ENCODE results near the gene SERPINB6. TPM values are rescaled to one million over a fixed set of nuclear protein-coding genes. Genes with fewer than 3 reads are reported as not detected.
"Not testable (repeated sequence)": the region's sequence is repeated elsewhere in the genome, so short reads cannot be mapped to it uniquely, and the experiment has no call there.

Gene SERPINB6
- total RNA-seq, 2 experiments from 2014 or later, result 36.2 to 41.3 TPM

- POLR2A ChIA-PET, result no interaction called here
- Mint-ChIP-seq H3K4me1 (peaks cover 34% of the 10 kb centered on the region), H3K27me3 (no peaks in the 10 kb centered on the region), H3K4me3 (no peak overlapping the region), H3K36me3 (ENCODE audit: low read depth) (peaks cover 14% of the 10 kb centered on the region), H3K9me3 (ENCODE audit: low read depth) (peaks cover 5% of the 10 kb centered on the region), H3K27ac (peak overlapping the region; percentile 18)
- no peak for DNase-seq
- ATAC-seq, result no peak
- CTCF ChIA-PET, result interaction anchor here (5.5 kb wide), 1 partner anchor 7 kb away, joined by 56 read pairs; no protein-coding TSS in a partner anchor
- intact Hi-C loops (cut with DNase I, micrococcal nuclease), result no loop called here
Observed at GRCh38 chr6:2945153-2945452, 26.3 kb downstream of the SERPINB6 start.

GRCh38 chr6:2944405-2945152 lies 26.8 kb downstream of the SERPINB6 start:
- intact Hi-C loops (cut with DNase I, micrococcal nuclease), result loop anchor here in 1 of 2 experiments (5.0 kb wide), 1 partner anchor 123 kb away; the partner anchor contains the start of gene RIPK1
- peaks cover 16% of the 10 kb centered on the region for H3K36me3 Mint-ChIP-seq (ENCODE audit: low read depth)
- H3K4me1 Mint-ChIP-seq, result peaks cover 38% of the 10 kb centered on the region
- ChIA-PET POLR2A (no interaction called here), CTCF (interaction anchor here (0.6 to 5.5 kb wide), 6 partner anchors 7 to 119 kb away, joined by 3 to 56 read pairs (median 6); no protein-coding TSS in a partner anchor)
- peaks cover 7% of the 10 kb centered on the region for H3K9me3 Mint-ChIP-seq (ENCODE audit: low read depth)
- H3K4me3 Mint-ChIP-seq, result no peak overlapping the region
- H3K27ac Mint-ChIP-seq, result no peak overlapping the region
- DNase-seq (no peak), ATAC-seq (no peak)
- no peaks in the 10 kb centered on the region for H3K27me3 Mint-ChIP-seq

GRCh38 chr6:2943564-2943955 lies 27.8 kb downstream of the SERPINB6 start:
- CTCF ChIA-PET, result interaction anchor here (0.6 to 5.5 kb wide), 10 partner anchors 8 to 152 kb away, joined by 3 to 56 read pairs (median 5); no protein-coding TSS in a partner anchor
- Mint-ChIP-seq H3K4me3 (peak overlapping the region; percentile 44), H3K27me3 (no peaks in the 10 kb centered on the region), H3K9me3 (ENCODE audit: low read depth) (peaks cover 9% of the 10 kb centered on the region), H3K36me3 (ENCODE audit: low read depth) (peaks cover 22% of the 10 kb centered on the region), H3K4me1 (peaks cover 45% of the 10 kb centered on the region), H3K27ac (peak overlapping the region; percentile 80)
- no peak for ATAC-seq
- DNase-seq, result no peak
- POLR2A ChIA-PET, result no interaction called here
- intact Hi-C loops (cut with DNase I, micrococcal nuclease), result loop anchor here in 1 of 2 experiments (5.0 kb wide), 1 partner anchor 124 kb away; the partner anchor contains the start of gene RIPK1

GRCh38 chr6:2942914-2943563 lies 28.3 kb downstream of the SERPINB6 start:
- DNase-seq (peak; percentile 20), ATAC-seq (no peak)
- H3K9me3 Mint-ChIP-seq (ENCODE audit: low read depth), result peaks cover 13% of the 10 kb centered on the region
- no peaks in the 10 kb centered on the region for H3K27me3 Mint-ChIP-seq
- intact Hi-C loops (cut with DNase I, micrococcal nuclease), result loop anchor here in 1 of 2 experiments (5.0 kb wide), 1 partner anchor 124 kb away; the partner anchor contains the start of gene RIPK1
- peak overlapping the region; percentile 44 for H3K4me3 Mint-ChIP-seq
- ChIA-PET CTCF (interaction anchor here (0.7 to 5.5 kb wide), 7 partner anchors 9 to 152 kb away, joined by 4 to 56 read pairs (median 6); no protein-coding TSS in a partner anchor), POLR2A (interaction anchor here (1.0 kb wide), 1 partner anchor 101 kb away, joined by 3 read pairs; the partner anchor contains the start of gene SERPINB1)
- H3K36me3 Mint-ChIP-seq (ENCODE audit: low read depth), result peaks cover 27% of the 10 kb centered on the region
- peak overlapping the region; percentile 80 for H3K27ac Mint-ChIP-seq
- H3K4me1 Mint-ChIP-seq, result peaks cover 51% of the 10 kb centered on the region

GRCh38 chr6:2942116-2942515 lies 29.3 kb downstream of the SERPINB6 start:
- intact Hi-C loops (cut with DNase I, micrococcal nuclease), result loop anchor here in 1 of 2 experiments (5.0 kb wide), 1 partner anchor 125 kb away; the partner anchor contains the start of gene RIPK1
- not testable (repeated sequence) for H3K27me3 Mint-ChIP-seq, H3K27ac Mint-ChIP-seq, ATAC-seq, H3K4me3 Mint-ChIP-seq, DNase-seq
- H3K4me1 Mint-ChIP-seq, result peaks cover 55% of the 10 kb centered on the region
- H3K36me3 Mint-ChIP-seq (ENCODE audit: low read depth), result peaks cover 32% of the 10 kb centered on the region
- POLR2A ChIA-PET, result interaction anchor here (0.7 to 2.3 kb wide), 3 partner anchors 48 to 149 kb away, joined by 3 to 22 read pairs (median 5); partner anchors contain the start of gene SERPINB1
- CTCF ChIA-PET, result interaction anchor here (0.6 to 5.5 kb wide), 6 partner anchors 9 to 96 kb away, joined by 4 to 56 read pairs (median 11); no protein-coding TSS in a partner anchor
- peaks cover 16% of the 10 kb centered on the region for H3K9me3 Mint-ChIP-seq (ENCODE audit: low read depth)

- Mint-ChIP-seq H3K27me3 (no peaks in the 10 kb centered on the region), H3K36me3 (ENCODE audit: low read depth) (peaks cover 38% of the 10 kb centered on the region), H3K27ac (peak overlapping the region; percentile 83), H3K4me3 (no peak overlapping the region), H3K4me1 (peaks cover 65% of the 10 kb centered on the region), H3K9me3 (ENCODE audit: low read depth) (peaks cover 25% of the 10 kb centered on the region)
- DNase-seq (peak; percentile 53), ATAC-seq (no peak)
- POLR2A ChIA-PET, result interaction anchor here (0.6 to 2.3 kb wide), 26 partner anchors 26 to 175 kb away, joined by 3 to 26 read pairs (median 5); partner anchors contain the start of genes NQO2, SERPINB1 and WRNIP1
- CTCF ChIA-PET, result interaction anchor here (0.6 to 5.5 kb wide), 9 partner anchors 10 to 121 kb away, joined by 3 to 56 read pairs (median 12); partner anchors contain the start of gene SERPINB1
- intact Hi-C loops (cut with DNase I, micrococcal nuclease), result loop anchor here (1.0 to 5.0 kb wide), 12 partner anchors 35 to 268 kb away; partner anchors contain the start of genes RIPK1 (in 2 of the 2) and WRNIP1 (in 1 of the 2)
Observed at GRCh38 chr6:2940851-2941250, 30.5 kb downstream of the SERPINB6 start.

GRCh38 chr6:2940010-2940850 lies 31.1 kb downstream of the SERPINB6 start:
- ChIA-PET CTCF (interaction anchor here (0.6 to 5.5 kb wide), 13 partner anchors 9 to 121 kb away, joined by 3 to 56 read pairs (median 5); partner anchors contain the start of gene SERPINB1), POLR2A (interaction anchor here (0.6 to 2.3 kb wide), 27 partner anchors 13 to 1329 kb away, joined by 3 to 26 read pairs (median 5); partner anchors contain the start of genes NQO2, SERPINB1 and WRNIP1)
- Mint-ChIP-seq H3K27ac (peak overlapping the region; percentile 94), H3K4me3 (peak overlapping the region; percentile 50), H3K4me1 (peaks cover 67% of the 10 kb centered on the region), H3K9me3 (ENCODE audit: low read depth) (peaks cover 27% of the 10 kb centered on the region), H3K36me3 (ENCODE audit: low read depth) (peaks cover 38% of the 10 kb centered on the region), H3K27me3 (no peaks in the 10 kb centered on the region)
- ATAC-seq (peak; percentile 84), DNase-seq (peak; percentile 92)
- intact Hi-C loops (cut with DNase I, micrococcal nuclease), result loop anchor here (1.0 to 5.0 kb wide), 12 partner anchors 36 to 269 kb away; partner anchors contain the start of genes RIPK1 (in 2 of the 2) and WRNIP1 (in 1 of the 2)

- Mint-ChIP-seq H3K9me3 (ENCODE audit: low read depth) (peaks cover 27% of the 10 kb centered on the region), H3K4me1 (peaks cover 67% of the 10 kb centered on the region), H3K27me3 (no peaks in the 10 kb centered on the region), H3K27ac (peak overlapping the region; percentile 94), H3K4me3 (no peak overlapping the region), H3K36me3 (ENCODE audit: low read depth) (peaks cover 38% of the 10 kb centered on the region)
- no peak for ATAC-seq
- CTCF ChIA-PET, result interaction anchor here (0.6 to 5.5 kb wide), 12 partner anchors 8 to 163 kb away, joined by 3 to 56 read pairs (median 8); partner anchors contain the start of gene SERPINB1
- DNase-seq, result no peak
- POLR2A ChIA-PET, result interaction anchor here (0.6 to 2.3 kb wide), 19 partner anchors 13 to 1328 kb away, joined by 3 to 26 read pairs (median 6); partner anchors contain the start of genes SERPINB1 and WRNIP1
- intact Hi-C loops (cut with DNase I, micrococcal nuclease), result loop anchor here (1.0 to 5.0 kb wide), 12 partner anchors 37 to 270 kb away; partner anchors contain the start of genes RIPK1 (in 2 of the 2) and WRNIP1 (in 1 of the 2)
Observed at GRCh38 chr6:2939315-2940009, 31.9 kb downstream of the SERPINB6 start.

- CTCF ChIA-PET, result interaction anchor here (0.6 to 2.8 kb wide), 4 partner anchors 77 to 162 kb away, joined by 3 to 16 read pairs (median 3); no protein-coding TSS in a partner anchor
- Mint-ChIP-seq H3K4me3 (peak overlapping the region; percentile 19), H3K27ac (peak overlapping the region; percentile 85), H3K9me3 (ENCODE audit: low read depth) (peaks cover 27% of the 10 kb centered on the region), H3K4me1 (peaks cover 69% of the 10 kb centered on the region), H3K36me3 (ENCODE audit: low read depth) (peaks cover 38% of the 10 kb centered on the region), H3K27me3 (no peaks in the 10 kb centered on the region)
- no peak for DNase-seq
- POLR2A ChIA-PET, result interaction anchor here (0.6 kb wide), 1 partner anchor 146 kb away, joined by 3 read pairs; no protein-coding TSS in a partner anchor
- intact Hi-C loops (cut with DNase I, micrococcal nuclease), result no loop called here
- ATAC-seq, result no peak
Observed at GRCh38 chr6:2938632-2939083, 32.7 kb downstream of the SERPINB6 start.
